Endothelial cell of umbilical vein (primary cell): ENCODE results near the gene ELMO1. TPM values are rescaled to one million over a fixed set of nuclear protein-coding genes. Genes with fewer than 3 reads are reported as not detected.

Experiments used
- BruUV-seq: library from RNA; stranded (reverse); fragments of 400-500 nt; replicated peaks from 2 replicates; lab custom pipeline; 2021; lab: Mats Ljungman, UMichigan
- CTCF ChIA-PET: fragments of 300-600, 350-600 bp; sonication (Branson Sonifier 250); formaldehyde crosslinking; loops from one replicate; lab custom pipeline; 2021; ENCODE audit warnings: antibody characterized with exemption, inconsistent platforms; lab: Charles Lee
- POLR2A ChIA-PET: fragments of 300-600, 350-600 bp; sonication (Branson Sonifier 250); formaldehyde crosslinking; loops from one replicate; lab custom pipeline; 2021; ENCODE audit warnings: antibody characterized with exemption, inconsistent platforms; lab: Charles Lee
- DNase-seq: peaks from one replicate; pipeline ENCODE4 v3.0.0-alpha.2; 2011; ENCODE audit warnings: low read depth, low spot score
- FAIRE-seq: peaks from 2 replicates; lab custom pipeline; 2011; peaks lifted over from hg19 to GRCh38; lab: Jason Lieb, UNC
- H2AFZ ChIP-seq: 2 replicates; pipeline ENCODE4 v1.6.0; 2012; ENCODE audit warnings: low read depth, low read length, control low read depth, inconsistent platforms
- H3K27ac ChIP-seq: 2 replicates; pipeline ENCODE4 v1.5.1; 2011; ENCODE audit warnings: low read depth, mild to moderate bottlenecking, control low read depth, low read length, moderate library complexity; ENCODE audit not compliant: insufficient read depth
- H3K27me3 ChIP-seq, 2 experiments: 2 replicates each; pipeline versions ENCODE4 v1.6.0 to v1.6.1; 2011; ENCODE audit warnings: low read length in 2 of 2, mixed read lengths in 1 of 2; ENCODE audit not compliant: control insufficient read depth in 2 of 2, insufficient read depth in 2 of 2
- H3K36me3 ChIP-seq, 2 experiments: 2 replicates in 1 of 2; 3 replicates in 1 of 2; pipeline ENCODE4 v1.5.1; 2011; ENCODE audit warnings: low read length in 2 of 2, mild to moderate bottlenecking in 1 of 2, moderate library complexity in 1 of 2; ENCODE audit not compliant: control insufficient read depth in 2 of 2, insufficient read depth in 2 of 2; ENCODE audit errors: extremely low read depth in 1 of 2
- H3K4me1 ChIP-seq: 3 replicates; pipeline ENCODE4 v1.5.1; 2011; ENCODE audit warnings: mild to moderate bottlenecking, low read length; ENCODE audit not compliant: control insufficient read depth, insufficient read depth; ENCODE audit errors: extremely low read depth
- H3K4me2 ChIP-seq: 2 replicates; pipeline ENCODE4 v1.6.1; 2011; ENCODE audit warnings: low read length, control low read depth, mixed read lengths; ENCODE audit not compliant: insufficient read depth
- H3K4me3 ChIP-seq, 3 experiments: fragments of 200-600 bp in 1 of 3; sonication (generic), shearing (Covaris generic) in 1 of 3; replicated peaks in 1 of 3; 2 replicates each; pipeline ENCODE4 v1.5.1; 2011 to 2016; ENCODE audit warnings: control low read depth in 3 of 3, low read length in 3 of 3, mild to moderate bottlenecking in 2 of 3, inconsistent platforms in 1 of 3, low read depth in 1 of 3, moderate library complexity in 1 of 3; ENCODE audit not compliant: insufficient read depth in 1 of 3
- H3K79me2 ChIP-seq: 2 replicates; pipeline ENCODE4 v1.6.0; 2012; ENCODE audit warnings: low read length, inconsistent platforms; ENCODE audit not compliant: control insufficient read depth, insufficient read depth
- H3K9ac ChIP-seq: replicated peaks from 2 replicates; pipeline ENCODE3; 2011; ENCODE audit warnings: low read length, control low read depth; ENCODE audit not compliant: insufficient read depth; ENCODE audit errors: extremely low read depth
- H3K9me1 ChIP-seq: replicated peaks from 3 replicates; pipeline ENCODE4 v1.6.0; 2011; ENCODE audit warnings: mild to moderate bottlenecking, low read length; ENCODE audit not compliant: control insufficient read depth, insufficient read depth; ENCODE audit errors: extremely low read depth
- H3K9me3 ChIP-seq: replicated peaks from 2 replicates; pipeline ENCODE4 v1.5.1; 2012; ENCODE audit warnings: low read length, inconsistent platforms; ENCODE audit not compliant: control insufficient read depth, insufficient read depth
- H4K20me1 ChIP-seq: replicated peaks from 2 replicates; pipeline ENCODE3; 2011; ENCODE audit warnings: mild to moderate bottlenecking, low read length; ENCODE audit not compliant: control insufficient read depth, insufficient read depth; ENCODE audit errors: extremely low read depth
- EZH2 ChIP-seq: IDR thresholded peaks from 2 replicates; pipeline ENCODE4 v1.6.1; 2012; ENCODE audit warnings: borderline replicate concordance, low read depth, mild to moderate bottlenecking, moderate library complexity, low read length, inconsistent platforms; ENCODE audit not compliant: severe bottlenecking
- FOS ChIP-seq: IDR thresholded peaks from 2 replicates; pipeline ENCODE4 v1.6.1; 2011; ENCODE audit warnings: mild to moderate bottlenecking, low read length, moderate library complexity, borderline replicate concordance; ENCODE audit not compliant: insufficient read depth
- GATA2 ChIP-seq: IDR thresholded peaks from 2 replicates; pipeline ENCODE4 v1.7.0; 2011; ENCODE audit warnings: low read depth, mild to moderate bottlenecking, moderate library complexity, mixed read lengths, low read length; ENCODE audit not compliant: insufficient read length, insufficient read depth
- JUN ChIP-seq: IDR thresholded peaks from 2 replicates; pipeline ENCODE4 v1.6.1; 2011; ENCODE audit warnings: borderline replicate concordance, low read depth; ENCODE audit not compliant: insufficient read length, insufficient read depth
- MYC ChIP-seq: IDR thresholded peaks from one replicate; pipeline ENCODE4 v1.6.1; 2011; ENCODE audit warnings: mild to moderate bottlenecking, low read depth, low read length
- POLR2A ChIP-seq: IDR thresholded peaks from 2 replicates; pipeline ENCODE4 v1.6.1; 2012; ENCODE audit warnings: low read depth, mild to moderate bottlenecking, control low read depth, low read length
- POLR2AphosphoS5 ChIP-seq: IDR thresholded peaks from 2 replicates; pipeline ENCODE4 v1.6.1; 2012; ENCODE audit warnings: low read depth, mild to moderate bottlenecking, control low read depth, low read length, moderate library complexity; ENCODE audit not compliant: insufficient read depth
- dilution Hi-C: fragments of 300-500 bp; cut with MboI; formaldehyde crosslinking; loops from one replicate; pipeline ENCODE4 v1.15.0; 2019; ENCODE audit warnings: low sequenced_read_pairs; ENCODE audit not compliant: extremely low pct_ligation_motif_present
- intact Hi-C: fragments of 100-400 bp; cut with micrococcal nuclease; formaldehyde crosslinking; loops from one replicate; pipeline ENCODE4 v1.10.0; 2022
- polyA plus RNA-seq, 4 experiments: library from polyadenylated mRNA; depleted of rRNA in 3 of 4; stranded (reverse) in 3 of 4; unstranded in 1 of 4; fragments of >200 nt; gene quantifications; 2 replicates each; pipeline versions ENCODE4 v1.2.1 to v1.2.3, GENCODE V29; 2011 to 2012; ENCODE audit warnings: missing spikeins in 1 of 4
- total RNA-seq: library from RNA; stranded (reverse); gene quantifications from 2 replicates; pipeline ENCODE4 v1.2.3, GENCODE V29; 2021
- TF ChIP-seq, protein P1 (sequence below), 2 donors: IDR thresholded peaks; 1 replicate in 1 of 2; 2 replicates in 1 of 2; pipeline ENCODE4 v1.5.1; 2011; ENCODE audit warnings: low read length in 2 of 2, mild to moderate bottlenecking in 2 of 2, moderate library complexity in 2 of 2, control low read depth in 1 of 2, inconsistent platforms in 1 of 2, low read depth in 1 of 2; ENCODE audit not compliant: insufficient read depth in 1 of 2; ENCODE audit errors: extremely low read depth in 1 of 2
- TF ChIP-seq, protein P2 (sequence below): IDR thresholded peaks from 2 replicates; pipeline ENCODE4 v1.6.1; 2011; ENCODE audit not compliant: insufficient read depth, insufficient read length

Gene ELMO1
- total and polyA plus RNA-seq, 2 donors (not counting 3 experiments of a cell fraction or from before 2014, with no cell fraction given), result 17.0 to 30.6 TPM

DNA sequence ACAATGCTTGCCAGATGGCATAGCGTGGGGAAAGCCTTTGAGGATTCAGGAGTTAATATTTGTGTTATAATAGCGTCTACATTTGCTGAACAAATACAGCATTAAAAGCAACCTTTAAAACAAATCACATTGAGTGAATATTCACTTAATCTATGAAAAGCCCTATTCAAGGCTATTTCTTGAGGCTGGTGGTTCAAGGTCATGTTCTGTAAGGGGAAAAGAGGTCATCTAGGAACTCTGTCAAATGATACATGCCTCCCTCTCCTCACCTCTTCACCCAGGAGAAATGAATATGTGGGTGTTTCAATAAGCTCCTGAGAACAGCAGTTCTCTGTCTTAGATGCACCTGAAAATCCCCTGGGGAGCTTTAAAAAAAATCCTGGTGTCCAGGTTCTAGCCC is 303.0 kb downstream of the ELMO1 start:
- intact Hi-C loops (loop anchor here (5.0 kb wide), 1 partner anchor 228 kb away; no protein-coding TSS in a partner anchor), dilution Hi-C loops (no loop called here)
- H3K79me2 ChIP-seq, result no peaks in the 10 kb centered on the region
- no peak overlapping the region for H3K27ac ChIP-seq
- H3K9me3 ChIP-seq, result no peaks in the 10 kb centered on the region
- no peaks in the 10 kb centered on the region for H3K36me3 ChIP-seq
- BruUV-seq, result no TSS peak
- no peaks in the 10 kb centered on the region for H3K27me3 ChIP-seq
- no peak overlapping the region for H2AFZ ChIP-seq
- no peaks in the 10 kb centered on the region for H3K4me1 ChIP-seq
- FAIRE-seq (no peak), DNase-seq (no peak)
- no peak overlapping the region for H3K9ac ChIP-seq
- TF ChIP-seq MYC (no peak), JUN (no peak), FOS (no peak), POLR2AphosphoS5 (no peak), POLR2A (no peak), EZH2 (no peak), GATA2 (no peak)
- TF ChIP-seq, protein P1, sequence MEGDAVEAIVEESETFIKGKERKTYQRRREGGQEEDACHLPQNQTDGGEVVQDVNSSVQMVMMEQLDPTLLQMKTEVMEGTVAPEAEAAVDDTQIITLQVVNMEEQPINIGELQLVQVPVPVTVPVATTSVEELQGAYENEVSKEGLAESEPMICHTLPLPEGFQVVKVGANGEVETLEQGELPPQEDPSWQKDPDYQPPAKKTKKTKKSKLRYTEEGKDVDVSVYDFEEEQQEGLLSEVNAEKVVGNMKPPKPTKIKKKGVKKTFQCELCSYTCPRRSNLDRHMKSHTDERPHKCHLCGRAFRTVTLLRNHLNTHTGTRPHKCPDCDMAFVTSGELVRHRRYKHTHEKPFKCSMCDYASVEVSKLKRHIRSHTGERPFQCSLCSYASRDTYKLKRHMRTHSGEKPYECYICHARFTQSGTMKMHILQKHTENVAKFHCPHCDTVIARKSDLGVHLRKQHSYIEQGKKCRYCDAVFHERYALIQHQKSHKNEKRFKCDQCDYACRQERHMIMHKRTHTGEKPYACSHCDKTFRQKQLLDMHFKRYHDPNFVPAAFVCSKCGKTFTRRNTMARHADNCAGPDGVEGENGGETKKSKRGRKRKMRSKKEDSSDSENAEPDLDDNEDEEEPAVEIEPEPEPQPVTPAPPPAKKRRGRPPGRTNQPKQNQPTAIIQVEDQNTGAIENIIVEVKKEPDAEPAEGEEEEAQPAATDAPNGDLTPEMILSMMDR (IDR thresholded peaks at IDR 0.05; ENCODE audit: extremely low read depth in 1 of 2, insufficient read depth in 1 of 2, low read depth in 1 of 2, low read length in 2 of 2), result no peak
- TF ChIP-seq, protein P2, sequence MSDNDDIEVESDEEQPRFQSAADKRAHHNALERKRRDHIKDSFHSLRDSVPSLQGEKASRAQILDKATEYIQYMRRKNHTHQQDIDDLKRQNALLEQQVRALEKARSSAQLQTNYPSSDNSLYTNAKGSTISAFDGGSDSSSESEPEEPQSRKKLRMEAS, result no peak
- CTCF ChIA-PET, result interaction anchor here (0.8 to 1.4 kb wide), 2 partner anchors 36 to 179 kb away, joined by 3 read pairs; no protein-coding TSS in a partner anchor
- no peaks in the 10 kb centered on the region for H4K20me1 ChIP-seq
- H3K4me3 ChIP-seq, result no peak overlapping the region
- no peaks in the 10 kb centered on the region for H3K9me1 ChIP-seq
- no peak overlapping the region for H3K4me2 ChIP-seq
- POLR2A ChIA-PET, result no interaction called here
